Lung (tissue), 12 donors: ENCODE measurements around the gene MARCHF9. TPM values are rescaled to one million over a fixed set of nuclear protein-coding genes. Genes with fewer than 3 reads are reported as not detected.
"Not testable (repeated sequence)": the region's sequence is repeated elsewhere in the genome, so short reads cannot be mapped to it uniquely, and the experiment has no call there.

Experiments used
- ATAC-seq: fragments of 200-7000 bp; cut with Tn5 transposase; one replicate; pipeline ENCODE4 v1.9.1; 2020; ENCODE audit warnings: moderate number of reproducible peaks; ENCODE audit not compliant: insufficient read depth, low FRiP score
- DNase-seq, 3 donors: peaks; one replicate each; pipeline ENCODE4 v3.0.0-alpha.2; 2013 to 2017
- H3K27ac ChIP-seq, 2 donors: one replicate each; pipeline ENCODE4 v1.5.1; 2013; ENCODE audit warnings: mild to moderate bottlenecking in 2 of 2, moderate library complexity in 2 of 2, control low read depth in 1 of 2, inconsistent platforms in 1 of 2, low read depth in 1 of 2, low read length in 1 of 2
- H3K27me3 ChIP-seq, 3 donors: one replicate each; pipeline ENCODE4 v1.5.1; 2013; ENCODE audit warnings: low read length in 2 of 3; ENCODE audit not compliant: control insufficient read depth in 3 of 3, insufficient read depth in 3 of 3
- H3K36me3 ChIP-seq, 4 donors: one replicate each; pipeline ENCODE4 v1.5.1; 2013; ENCODE audit warnings: low read length in 4 of 4, mild to moderate bottlenecking in 1 of 4, moderate library complexity in 1 of 4; ENCODE audit not compliant: control insufficient read depth in 4 of 4, insufficient read depth in 4 of 4
- H3K4me1 ChIP-seq, 5 donors: one replicate each; pipeline ENCODE4 v1.5.1; 2013; ENCODE audit warnings: low read length in 5 of 5, mild to moderate bottlenecking in 2 of 5, moderate library complexity in 1 of 5; ENCODE audit not compliant: control insufficient read depth in 5 of 5, insufficient read depth in 5 of 5
- H3K4me3 ChIP-seq: one replicate; pipeline ENCODE4 v1.5.1; 2013; ENCODE audit warnings: mild to moderate bottlenecking, control low read depth, moderate library complexity
- H3K9ac ChIP-seq, 2 donors: one replicate each; pipeline ENCODE4 v1.5.1; 2013; ENCODE audit warnings: low read length in 2 of 2, control low read depth in 1 of 2; ENCODE audit not compliant: insufficient read depth in 1 of 2
- H3K9me3 ChIP-seq, 4 donors: one replicate each; pipeline ENCODE4 v1.5.1; 2013; ENCODE audit warnings: low read length in 3 of 4, mild to moderate bottlenecking in 1 of 4, moderate library complexity in 1 of 4; ENCODE audit not compliant: control insufficient read depth in 4 of 4, insufficient read depth in 3 of 4
- WGBS, 2 donors: extraction: QIAGEN DNeasy Blood & Tissue Kit; methylation state at CpG; one replicate each; pipeline ENCODE4 v1.1.7; 2013; 5-methylcytosine and 5-hydroxymethylcytosine counted together
- polyA plus RNA-seq, 2 donors: library from polyadenylated mRNA; stranded (reverse); fragments of 200-250 nt; gene quantifications; one replicate each; pipeline ENCODE4 v1.2.1, GENCODE V29; 2013
- total RNA-seq, 2 donors: library from RNA; depleted of rRNA in 1 of 2; stranded (reverse); fragments of >200 nt in 1 of 2; gene quantifications; one replicate each; pipeline ENCODE4 v1.2.1, GENCODE V29; 2014 to 2021
- TF ChIP-seq, protein P1 (sequence below): IDR thresholded peaks from 2 replicates; pipeline ENCODE4 v1.5.1; 2012; ENCODE audit warnings: mild to moderate bottlenecking; ENCODE audit errors: control extremely low read depth, extremely low read depth
- donor health status: control.
- donor health status: control.
- donor health status: Bipolar disorder and iron deficiency.
- donor health status: healthy.
- donor health status: DM: yes; HTN: yes; CAD: no.

The MARCHF9 gene
- total and polyA plus RNA-seq, 4 donors, result 12.1 to 31.1 (median 18.5) TPM

DNA sequence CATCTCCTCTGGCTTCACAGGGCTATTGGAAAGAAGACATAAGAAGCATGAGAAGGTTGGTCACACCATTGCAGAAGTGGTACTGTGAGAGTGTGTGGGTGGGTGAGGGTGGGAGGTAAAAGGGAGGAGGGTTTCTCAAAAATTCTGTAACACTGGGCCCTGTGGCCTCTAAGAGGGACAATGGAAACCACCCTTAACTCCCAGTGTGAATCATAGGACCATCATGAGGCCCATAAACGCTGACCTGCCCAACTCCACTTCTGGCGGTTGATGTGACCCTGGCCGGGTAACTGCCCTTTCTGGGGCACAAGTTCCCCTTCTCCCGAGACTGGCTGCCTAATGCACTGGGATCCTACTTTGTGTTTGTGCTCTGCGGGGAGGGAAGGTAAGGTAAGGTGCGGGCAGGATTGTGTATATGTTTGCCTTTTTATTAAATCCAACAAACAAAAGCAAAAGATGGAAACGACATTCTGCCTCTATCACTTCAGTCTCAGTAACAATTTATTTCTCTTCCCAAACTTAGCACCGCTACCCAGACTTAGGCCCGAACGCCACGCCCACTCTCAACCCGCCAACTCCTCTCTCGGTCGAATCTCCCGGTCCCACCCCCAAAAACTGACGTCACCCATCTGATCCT lies 16.5 kb downstream of the MARCHF9 start:
- H3K27ac ChIP-seq, result peak overlapping the region; percentile 84 to 91
- peak overlapping the region; percentile 83 for H3K4me3 ChIP-seq
- H3K9ac ChIP-seq, result peak overlapping the region; percentile 46 to 80
- peak; percentile 95 to 97 (median 97) for DNase-seq
- peaks cover 3 to 20% (median 11%) of the 10 kb centered on the region in 4 donors for H3K36me3 ChIP-seq
- no peaks in the 10 kb centered on the region for H3K9me3 ChIP-seq
- TF ChIP-seq, protein P1, sequence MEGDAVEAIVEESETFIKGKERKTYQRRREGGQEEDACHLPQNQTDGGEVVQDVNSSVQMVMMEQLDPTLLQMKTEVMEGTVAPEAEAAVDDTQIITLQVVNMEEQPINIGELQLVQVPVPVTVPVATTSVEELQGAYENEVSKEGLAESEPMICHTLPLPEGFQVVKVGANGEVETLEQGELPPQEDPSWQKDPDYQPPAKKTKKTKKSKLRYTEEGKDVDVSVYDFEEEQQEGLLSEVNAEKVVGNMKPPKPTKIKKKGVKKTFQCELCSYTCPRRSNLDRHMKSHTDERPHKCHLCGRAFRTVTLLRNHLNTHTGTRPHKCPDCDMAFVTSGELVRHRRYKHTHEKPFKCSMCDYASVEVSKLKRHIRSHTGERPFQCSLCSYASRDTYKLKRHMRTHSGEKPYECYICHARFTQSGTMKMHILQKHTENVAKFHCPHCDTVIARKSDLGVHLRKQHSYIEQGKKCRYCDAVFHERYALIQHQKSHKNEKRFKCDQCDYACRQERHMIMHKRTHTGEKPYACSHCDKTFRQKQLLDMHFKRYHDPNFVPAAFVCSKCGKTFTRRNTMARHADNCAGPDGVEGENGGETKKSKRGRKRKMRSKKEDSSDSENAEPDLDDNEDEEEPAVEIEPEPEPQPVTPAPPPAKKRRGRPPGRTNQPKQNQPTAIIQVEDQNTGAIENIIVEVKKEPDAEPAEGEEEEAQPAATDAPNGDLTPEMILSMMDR, result no peak
- H3K27me3 ChIP-seq, result peaks cover 0 to 11% (median 11%) of the 10 kb centered on the region in 3 donors
- peaks cover 6 to 23% (median 9%) of the 10 kb centered on the region in 5 donors for H3K4me1 ChIP-seq
- peak; percentile 78 for ATAC-seq
- 3% methylated on average over 16 of the region's 16 CpGs for WGBS, 2 donors

DNA sequence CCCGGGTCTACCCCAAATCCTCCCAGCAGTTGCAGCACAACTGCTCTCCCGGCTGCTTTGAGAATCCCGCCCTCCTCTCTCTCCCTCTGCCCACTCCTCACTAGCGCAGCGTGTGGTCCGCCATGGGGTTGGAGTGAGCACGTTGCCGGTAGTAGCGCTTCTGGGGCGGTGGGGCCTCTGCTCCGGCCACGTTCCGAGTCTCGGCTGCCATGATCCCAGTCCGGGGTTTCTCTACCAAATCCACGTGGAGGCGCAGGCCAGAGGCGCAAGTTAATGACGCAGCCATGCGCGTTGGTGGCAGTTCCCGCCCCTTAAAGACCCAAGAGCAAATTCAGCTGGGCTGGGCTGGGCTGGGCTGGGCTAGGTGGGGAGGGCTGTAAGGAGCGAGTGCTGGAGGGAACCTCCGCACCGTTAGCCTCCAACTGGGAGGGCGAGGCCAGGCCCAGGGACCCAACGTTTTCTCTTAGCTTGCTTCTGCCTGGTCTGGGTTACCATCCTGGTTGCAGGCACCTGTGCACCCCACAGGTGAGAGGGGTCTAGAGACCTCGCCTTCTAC lies 17.0 kb downstream of the MARCHF9 start, which contains the start of gene METTL1:
METTL1 (minus strand) TSS at position 233 of the 556 bp plus-strand sequence; CDS start at position 211, 22 bp downstream.
- H3K27ac ChIP-seq, result peak within 1 kb of the TSS; percentile 84 to 91
- ATAC-seq (peak; percentile 88), DNase-seq (peak; percentile 98 to 99 (median 98))
- H3K9ac ChIP-seq, result peak within 1 kb of the TSS; percentile 46 to 88
- peak within 1 kb of the TSS; percentile 83 for H3K4me3 ChIP-seq
- H3K4me1 ChIP-seq, result peaks cover 5 to 17% (median 6%) of the 10 kb centered on the region in 5 donors
- 0 to 1% methylated on average over 28 of the region's 28 CpGs for WGBS, 2 donors
- H3K27me3 ChIP-seq, result peaks cover 0 to 7% (median 5%) of the 10 kb centered on the region in 3 donors
- peaks cover 3 to 22% (median 11%) of the 10 kb centered on the region in 4 donors for H3K36me3 ChIP-seq
- TF ChIP-seq, protein P1, result peak; percentile 4
- H3K9me3 ChIP-seq, result no peaks in the 10 kb centered on the region

DNA sequence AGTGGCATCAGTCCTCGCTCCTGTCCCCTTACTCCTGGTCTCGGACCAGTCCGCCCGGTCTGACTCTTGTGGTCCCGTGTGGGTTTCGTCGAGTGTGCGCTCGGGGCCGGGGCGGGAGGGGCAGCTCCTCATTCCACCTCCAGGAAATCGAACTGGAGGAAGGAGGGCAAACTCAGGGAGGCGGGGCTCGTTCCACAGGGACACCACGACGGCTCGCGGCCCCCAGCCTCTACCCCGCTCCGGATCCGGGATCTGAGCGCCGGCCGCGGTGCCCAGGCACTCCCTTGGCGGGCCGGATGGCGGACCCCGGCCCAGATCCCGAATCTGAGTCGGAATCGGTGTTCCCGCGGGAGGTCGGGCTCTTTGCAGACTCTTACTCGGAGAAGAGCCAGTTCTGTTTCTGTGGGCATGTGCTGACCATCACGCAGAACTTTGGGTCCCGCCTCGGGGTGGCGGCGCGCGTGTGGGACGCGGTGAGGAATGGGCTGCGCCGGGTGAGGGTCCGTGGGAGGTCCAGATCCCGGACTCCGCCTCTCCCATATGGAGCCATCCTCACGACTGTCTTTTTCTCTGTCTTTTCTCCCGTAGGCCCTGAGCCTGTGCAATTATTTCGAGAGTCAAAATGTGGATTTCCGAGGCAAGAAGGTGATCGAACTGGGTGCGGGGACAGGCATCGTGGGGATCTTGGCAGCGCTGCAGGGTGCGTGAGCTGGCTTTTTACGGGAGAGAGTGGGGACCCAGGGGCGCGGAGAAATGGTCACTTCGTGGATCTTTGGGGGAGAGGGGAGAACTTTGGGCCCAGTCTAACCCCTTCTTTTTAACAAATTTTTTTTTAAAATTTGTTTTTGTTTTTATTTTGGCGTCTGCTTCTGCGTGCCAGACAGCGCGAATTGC lies 17.8 kb downstream of the MARCHF9 start, which contains the start of gene EEF1AKMT3:
EEF1AKMT3 (plus strand) TSS at position 186 of the 894 bp plus-strand sequence; CDS start at position 297, 111 bp downstream.
- DNase-seq (peak; percentile 64 to 74 (median 70)), ATAC-seq (peak; percentile 62)
- 2 to 3% methylated on average over 65 to 67 of the region's 67 CpGs for WGBS, 2 donors
- Histone ChIP-seq H3K36me3 (peaks cover 3 to 26% (median 11%) of the 10 kb centered on the region in 4 donors), H3K4me3 (peak within 1 kb of the TSS; percentile 83), H3K9me3 (no peaks in the 10 kb centered on the region), H3K27ac (peak within 1 kb of the TSS; percentile 84 to 91), H3K9ac (peak within 1 kb of the TSS; percentile 46 to 88), H3K27me3 (no peaks in the 10 kb centered on the region), H3K4me1 (peaks cover 3 to 16% (median 6%) of the 10 kb centered on the region in 5 donors)
- TF ChIP-seq, protein P1, result no peak

DNA sequence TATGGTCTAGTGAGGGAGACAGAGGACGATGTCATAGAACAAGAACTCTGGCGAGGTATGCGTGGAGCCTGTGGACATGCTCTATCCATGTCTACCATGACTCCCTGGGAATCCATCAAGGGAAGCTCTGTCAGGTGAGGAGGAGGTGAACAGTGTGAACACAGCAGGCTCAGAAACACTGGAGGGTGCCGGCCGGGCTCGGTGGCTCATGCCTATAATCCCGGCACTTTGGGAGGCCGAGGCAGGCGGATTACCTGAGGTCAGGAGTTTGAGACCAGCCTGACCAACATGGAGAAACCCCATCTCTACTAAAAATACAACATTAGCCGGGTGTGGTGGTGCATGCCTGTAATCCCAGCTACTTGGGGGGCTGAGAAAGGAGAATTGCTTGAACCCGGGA lies 19.7 kb downstream of the MARCHF9 start:
- Histone ChIP-seq H3K4me1 (peaks cover 3 to 16% (median 6%) of the 10 kb centered on the region in 5 donors), H3K36me3 (peaks cover 3 to 22% (median 7%) of the 10 kb centered on the region in 4 donors)
- not testable (repeated sequence) for H3K27me3 ChIP-seq, H3K9ac ChIP-seq, DNase-seq, H3K9me3 ChIP-seq, ATAC-seq, H3K27ac ChIP-seq, H3K4me3 ChIP-seq
- WGBS, 2 donors, result 93 to 96% methylated on average over 11 of the region's 11 CpGs
